Measurements from ENCODE around the gene TLCD2.
"Not testable (repeated sequence)": the region's sequence is repeated elsewhere in the genome, so short reads cannot be mapped to it uniquely, and the experiment has no call there.

TLCD2 gene

DNA sequence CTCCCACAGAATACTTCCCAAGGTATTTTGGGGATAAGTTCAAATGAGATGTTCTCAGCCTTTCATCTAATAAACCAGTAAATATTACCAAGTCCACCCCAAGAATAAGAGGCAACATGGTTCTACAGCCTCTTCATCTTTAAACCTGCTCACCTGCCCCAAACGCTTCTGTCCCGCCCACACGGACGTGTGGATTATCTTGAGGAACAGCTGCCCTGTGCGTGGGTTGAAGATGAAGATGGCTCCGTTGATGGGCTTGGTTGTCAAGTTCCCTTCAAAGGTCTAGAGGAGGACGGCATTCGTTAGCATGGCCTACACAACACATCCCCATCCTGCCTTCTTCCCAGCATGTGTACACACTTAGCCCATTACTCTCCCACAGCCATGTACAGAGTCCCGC, 52.1 kb downstream of the TLCD2 start:
- DNase-seq (ENCODE audit: insufficient read length), result no peak
- TF ChIP-seq POLR2AphosphoS5 (IDR thresholded peaks at IDR 0.05; ENCODE audit: low read depth, low read length), result no peak
- no peak for TF ChIP-seq POLR2A (IDR thresholded peaks at IDR 0.05; ENCODE audit: low read depth, low read length)
- no peak for TF ChIP-seq TAF1 (IDR thresholded peaks at IDR 0.05; ENCODE audit: borderline replicate concordance, low read depth, low read length)
- FAIRE-seq, result no peak

DNA sequence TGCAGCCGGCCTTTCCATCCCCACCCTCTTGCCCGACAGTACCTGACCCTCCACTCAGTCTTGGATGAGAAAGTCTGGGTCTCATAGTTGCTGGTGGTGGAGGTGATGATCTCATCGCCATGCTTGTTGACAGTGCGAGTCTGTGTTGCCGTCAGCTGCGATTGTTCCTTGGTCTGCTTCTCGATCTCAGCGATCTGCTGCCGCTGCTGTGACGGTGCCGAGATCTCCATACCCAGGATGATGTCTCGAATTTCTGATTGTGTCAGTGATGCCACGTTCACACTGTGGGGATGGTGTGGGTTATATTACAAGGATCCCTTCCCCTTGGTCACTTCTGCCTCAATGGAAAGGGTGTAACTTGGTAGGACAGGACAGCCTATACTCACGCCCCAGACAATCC, 56.4 kb downstream of the TLCD2 start:
- DNase-seq (ENCODE audit: insufficient read length) (no peak), FAIRE-seq (no peak)
- TF ChIP-seq TAF1 (IDR thresholded peaks at IDR 0.05; ENCODE audit: borderline replicate concordance, low read depth, low read length) (no peak), POLR2A (IDR thresholded peaks at IDR 0.05; ENCODE audit: low read depth, low read length) (no peak), POLR2AphosphoS5 (IDR thresholded peaks at IDR 0.05; ENCODE audit: low read depth, low read length) (no peak)

DNA sequence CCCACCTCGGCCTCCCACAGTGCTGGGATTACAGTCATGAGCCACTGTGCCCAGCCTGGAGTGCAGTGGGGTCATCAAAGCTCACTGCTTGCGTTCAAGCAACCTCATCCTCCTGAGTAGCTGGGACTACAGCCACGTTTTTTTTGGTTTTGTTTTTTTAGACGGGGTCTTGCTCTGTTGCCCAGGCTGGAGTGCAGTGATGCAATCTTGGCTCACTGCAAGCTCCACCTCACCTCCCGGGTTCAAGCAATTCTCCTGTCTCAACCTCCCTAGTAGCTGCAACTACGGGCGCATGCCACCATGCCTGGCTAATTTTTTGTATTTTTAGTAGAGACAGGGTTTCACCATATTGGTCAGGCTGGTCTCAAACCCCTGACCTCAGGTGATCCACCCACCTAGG, 57.4 kb downstream of the TLCD2 start:
- DNase-seq (ENCODE audit: insufficient read length); FAIRE-seq: not testable (repeated sequence)

All from GM12892 (cell line).